Hepatocyte (in vitro differentiated cells): Measurements from ENCODE around the gene GLIPR2.

ENCODE experiments used
- EZH2 ChIP-seq: fragments of 200-600 bp; sonication (generic); IDR thresholded peaks from 2 replicates; pipeline ENCODE4 v1.6.1; 2016; ENCODE audit warnings: antibody characterized with exemption, mild to moderate bottlenecking, borderline replicate concordance
- EZH2phosphoT487 ChIP-seq: fragments of 200-600 bp; sonication (generic); IDR thresholded peaks from one replicate; pipeline ENCODE4 v1.6.1; 2018; ENCODE audit warnings: antibody characterized with exemption, mild to moderate bottlenecking, low read depth, moderate library complexity; ENCODE audit not compliant: unreplicated experiment, severe bottlenecking
- TF ChIP-seq, protein P1 (sequence below): fragments of 200-600 bp; sonication (generic); IDR thresholded peaks from 2 replicates; pipeline ENCODE4 v1.5.1; 2016; ENCODE audit warnings: antibody characterized with exemption, mild to moderate bottlenecking; ENCODE audit not compliant: poor library complexity

DNA sequence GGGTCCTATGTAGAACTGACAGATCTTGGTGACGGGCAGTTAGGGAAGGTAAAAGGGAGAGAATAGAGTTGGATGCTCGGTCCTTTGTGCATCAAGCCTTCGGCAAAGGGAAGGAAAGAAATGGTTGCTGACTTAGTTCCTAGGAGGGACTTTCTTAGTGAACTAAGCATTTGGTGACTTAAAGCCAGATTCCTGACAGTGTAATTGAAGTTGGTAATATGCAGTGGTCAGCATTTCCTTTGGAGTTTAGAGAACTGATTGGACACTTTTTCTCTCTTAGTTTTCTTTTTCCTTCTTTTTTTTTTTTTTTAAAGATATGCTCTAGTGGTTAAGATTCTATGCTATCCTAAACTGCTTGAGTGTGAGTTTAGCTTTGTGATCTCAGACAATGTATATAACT, 56.5 kb downstream of the GLIPR2 start:
- TF ChIP-seq, protein P1, sequence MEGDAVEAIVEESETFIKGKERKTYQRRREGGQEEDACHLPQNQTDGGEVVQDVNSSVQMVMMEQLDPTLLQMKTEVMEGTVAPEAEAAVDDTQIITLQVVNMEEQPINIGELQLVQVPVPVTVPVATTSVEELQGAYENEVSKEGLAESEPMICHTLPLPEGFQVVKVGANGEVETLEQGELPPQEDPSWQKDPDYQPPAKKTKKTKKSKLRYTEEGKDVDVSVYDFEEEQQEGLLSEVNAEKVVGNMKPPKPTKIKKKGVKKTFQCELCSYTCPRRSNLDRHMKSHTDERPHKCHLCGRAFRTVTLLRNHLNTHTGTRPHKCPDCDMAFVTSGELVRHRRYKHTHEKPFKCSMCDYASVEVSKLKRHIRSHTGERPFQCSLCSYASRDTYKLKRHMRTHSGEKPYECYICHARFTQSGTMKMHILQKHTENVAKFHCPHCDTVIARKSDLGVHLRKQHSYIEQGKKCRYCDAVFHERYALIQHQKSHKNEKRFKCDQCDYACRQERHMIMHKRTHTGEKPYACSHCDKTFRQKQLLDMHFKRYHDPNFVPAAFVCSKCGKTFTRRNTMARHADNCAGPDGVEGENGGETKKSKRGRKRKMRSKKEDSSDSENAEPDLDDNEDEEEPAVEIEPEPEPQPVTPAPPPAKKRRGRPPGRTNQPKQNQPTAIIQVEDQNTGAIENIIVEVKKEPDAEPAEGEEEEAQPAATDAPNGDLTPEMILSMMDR: no peak
- TF ChIP-seq EZH2phosphoT487: no peak
- no peak for TF ChIP-seq EZH2
